Activated naive CD4-positive, alpha-beta T cell treated with anti-CD3 and anti-CD28 coated beads, Interleukin-2, amount 50 U/mL, for 24 hours (primary cell): ENCODE results near the gene KAZN.

Experiments
- H3K27ac Mint-ChIP-seq: one replicate; pipeline ENCODE4 v1.8.0; 2021; ENCODE audit warnings: mild to moderate bottlenecking, mixed read lengths
- H3K27me3 Mint-ChIP-seq: one replicate; pipeline ENCODE4 v1.8.0; 2021; ENCODE audit warnings: mixed read lengths
- H3K36me3 Mint-ChIP-seq: one replicate; pipeline ENCODE4 v1.8.0; 2021; ENCODE audit warnings: mixed read lengths
- H3K4me1 Mint-ChIP-seq: one replicate; pipeline ENCODE4 v1.8.0; 2021; ENCODE audit warnings: mixed read lengths
- H3K4me3 Mint-ChIP-seq: one replicate; pipeline ENCODE4 v1.8.0; 2021; ENCODE audit warnings: mild to moderate bottlenecking, mixed read lengths
- H3K9me3 Mint-ChIP-seq: one replicate; pipeline ENCODE4 v1.8.0; 2021; ENCODE audit warnings: mixed read lengths

KAZN gene

GRCh38 chr1:14617791-14618190 lies 19.3 kb downstream of the KAZN start:
- H3K27ac Mint-ChIP-seq = no peak overlapping the region
- no peaks in the 10 kb centered on the region for H3K36me3 Mint-ChIP-seq
- peaks cover 5% of the 10 kb centered on the region for H3K9me3 Mint-ChIP-seq
- peaks cover 3% of the 10 kb centered on the region for H3K27me3 Mint-ChIP-seq
- H3K4me1 Mint-ChIP-seq = no peaks in the 10 kb centered on the region
- H3K4me3 Mint-ChIP-seq = no peak overlapping the region

- Mint-ChIP-seq H3K9me3 (peaks cover 5% of the 10 kb centered on the region), H3K27ac (no peak overlapping the region), H3K36me3 (no peaks in the 10 kb centered on the region), H3K4me1 (no peaks in the 10 kb centered on the region), H3K4me3 (no peak overlapping the region), H3K27me3 (no peaks in the 10 kb centered on the region)
These were observed 22.5 kb downstream of the KAZN start for GRCh38 chr1:14620941-14621340.

GRCh38 chr1:14623090-14623489 lies 24.6 kb downstream of the KAZN start:
- Mint-ChIP-seq H3K9me3 (peaks cover 5% of the 10 kb centered on the region), H3K27ac (no peak overlapping the region), H3K36me3 (no peaks in the 10 kb centered on the region), H3K4me1 (no peaks in the 10 kb centered on the region), H3K4me3 (no peak overlapping the region), H3K27me3 (peaks cover 1% of the 10 kb centered on the region)

- no peaks in the 10 kb centered on the region for H3K9me3 Mint-ChIP-seq
- no peaks in the 10 kb centered on the region for H3K4me1 Mint-ChIP-seq
- no peaks in the 10 kb centered on the region for H3K36me3 Mint-ChIP-seq
- no peak overlapping the region for H3K4me3 Mint-ChIP-seq
- H3K27me3 Mint-ChIP-seq = peaks cover 1% of the 10 kb centered on the region
- H3K27ac Mint-ChIP-seq = no peak overlapping the region
These were observed 26.5 kb downstream of the KAZN start for GRCh38 chr1:14624941-14625340.

- H3K4me3 Mint-ChIP-seq = no peak overlapping the region
- no peaks in the 10 kb centered on the region for H3K36me3 Mint-ChIP-seq
- H3K4me1 Mint-ChIP-seq = no peaks in the 10 kb centered on the region
- peaks cover 1% of the 10 kb centered on the region for H3K27me3 Mint-ChIP-seq
- H3K9me3 Mint-ChIP-seq = no peaks in the 10 kb centered on the region
- no peak overlapping the region for H3K27ac Mint-ChIP-seq
These were observed 27.1 kb downstream of the KAZN start for GRCh38 chr1:14625572-14625971.

- Mint-ChIP-seq H3K36me3 (no peaks in the 10 kb centered on the region), H3K9me3 (no peaks in the 10 kb centered on the region), H3K4me1 (no peaks in the 10 kb centered on the region), H3K27me3 (peaks cover 1% of the 10 kb centered on the region), H3K27ac (no peak overlapping the region), H3K4me3 (no peak overlapping the region)
These were observed 27.5 kb downstream of the KAZN start for GRCh38 chr1:14625996-14626395.

GRCh38 chr1:14626869-14627607 lies 28.6 kb downstream of the KAZN start:
- H3K27ac Mint-ChIP-seq = no peak overlapping the region
- no peaks in the 10 kb centered on the region for H3K4me1 Mint-ChIP-seq
- H3K36me3 Mint-ChIP-seq = no peaks in the 10 kb centered on the region
- peaks cover 1% of the 10 kb centered on the region for H3K27me3 Mint-ChIP-seq
- H3K4me3 Mint-ChIP-seq = no peak overlapping the region
- H3K9me3 Mint-ChIP-seq = no peaks in the 10 kb centered on the region

- no peaks in the 10 kb centered on the region for H3K4me1 Mint-ChIP-seq
- H3K9me3 Mint-ChIP-seq = no peaks in the 10 kb centered on the region
- peaks cover 1% of the 10 kb centered on the region for H3K27me3 Mint-ChIP-seq
- H3K27ac Mint-ChIP-seq = no peak overlapping the region
- no peaks in the 10 kb centered on the region for H3K36me3 Mint-ChIP-seq
- H3K4me3 Mint-ChIP-seq = no peak overlapping the region
These were observed 29.4 kb downstream of the KAZN start for GRCh38 chr1:14627608-14628489.

- H3K9me3 Mint-ChIP-seq = no peaks in the 10 kb centered on the region
- no peaks in the 10 kb centered on the region for H3K4me1 Mint-ChIP-seq
- H3K36me3 Mint-ChIP-seq = no peaks in the 10 kb centered on the region
- H3K27ac Mint-ChIP-seq = no peak overlapping the region
- no peak overlapping the region for H3K4me3 Mint-ChIP-seq
- peaks cover 1% of the 10 kb centered on the region for H3K27me3 Mint-ChIP-seq
These were observed 31.0 kb downstream of the KAZN start for GRCh38 chr1:14629363-14630014.

GRCh38 chr1:14630986-14631385 lies 32.5 kb downstream of the KAZN start:
- no peaks in the 10 kb centered on the region for H3K4me1 Mint-ChIP-seq
- H3K9me3 Mint-ChIP-seq = no peaks in the 10 kb centered on the region
- peaks cover 1% of the 10 kb centered on the region for H3K27me3 Mint-ChIP-seq
- H3K4me3 Mint-ChIP-seq = no peak overlapping the region
- H3K36me3 Mint-ChIP-seq = no peaks in the 10 kb centered on the region
- H3K27ac Mint-ChIP-seq = no peak overlapping the region

GRCh38 chr1:14631421-14631820 lies 32.9 kb downstream of the KAZN start:
- H3K4me3 Mint-ChIP-seq = no peak overlapping the region
- H3K4me1 Mint-ChIP-seq = no peaks in the 10 kb centered on the region
- no peaks in the 10 kb centered on the region for H3K9me3 Mint-ChIP-seq
- H3K36me3 Mint-ChIP-seq = no peaks in the 10 kb centered on the region
- peaks cover 1% of the 10 kb centered on the region for H3K27me3 Mint-ChIP-seq
- no peak overlapping the region for H3K27ac Mint-ChIP-seq

GRCh38 chr1:14634486-14634885 lies 36.0 kb downstream of the KAZN start:
- no peaks in the 10 kb centered on the region for H3K9me3 Mint-ChIP-seq
- H3K27me3 Mint-ChIP-seq = peaks cover 1% of the 10 kb centered on the region
- no peaks in the 10 kb centered on the region for H3K36me3 Mint-ChIP-seq
- no peak overlapping the region for H3K27ac Mint-ChIP-seq
- H3K4me1 Mint-ChIP-seq = no peaks in the 10 kb centered on the region
- no peak overlapping the region for H3K4me3 Mint-ChIP-seq

- no peaks in the 10 kb centered on the region for H3K36me3 Mint-ChIP-seq
- H3K4me1 Mint-ChIP-seq = no peaks in the 10 kb centered on the region
These were observed 36.9 kb downstream of the KAZN start for GRCh38 chr1:14635421-14635820.

GRCh38 chr1:14636897-14637632 lies 38.6 kb downstream of the KAZN start:
- Mint-ChIP-seq H3K9me3 (peaks cover 7% of the 10 kb centered on the region), H3K27me3 (peaks cover 1% of the 10 kb centered on the region), H3K4me3 (no peak overlapping the region), H3K36me3 (no peaks in the 10 kb centered on the region), H3K27ac (no peak overlapping the region), H3K4me1 (no peaks in the 10 kb centered on the region)

More at GRCh38 chr1:14635421-14635820, 36.9 kb downstream of the KAZN start:
- Mint-ChIP-seq H3K9me3 (no peaks in the 10 kb centered on the region), H3K4me3 (no peak overlapping the region), H3K27me3 (peaks cover 1% of the 10 kb centered on the region), H3K27ac (no peak overlapping the region)

- Mint-ChIP-seq H3K36me3 (no peaks in the 10 kb centered on the region), H3K27ac (no peak overlapping the region), H3K4me1 (no peaks in the 10 kb centered on the region), H3K27me3 (peaks cover 1% of the 10 kb centered on the region), H3K9me3 (peaks cover 7% of the 10 kb centered on the region), H3K4me3 (no peak overlapping the region)
These were observed 41.0 kb downstream of the KAZN start for GRCh38 chr1:14639291-14640050.
